ENCODE results near the gene RPS6KA5. TPM values are rescaled to one million over a fixed set of nuclear protein-coding genes. Genes with fewer than 3 reads are reported as not detected.
"Not testable (repeated sequence)": the region's sequence is repeated elsewhere in the genome, so short reads cannot be mapped to it uniquely, and the experiment has no call there.

Gene RPS6KA5
- total RNA-seq, 2 donors from 2014 or later = 3.3 to 5.1 TPM

- H3K4me3 Mint-ChIP-seq = no peak overlapping the region
- H3K27ac Mint-ChIP-seq = no peak overlapping the region
- H3K27me3 Mint-ChIP-seq (ENCODE audit: insufficient read depth) = no peaks in the 10 kb centered on the region
- TF ChIP-seq CTCF (conservative IDR thresholded peaks at IDR 0.05) = no peak
- Histone ChIP-seq H3K4me1 (ENCODE audit: control insufficient read depth, insufficient read depth, low read length) (no peaks in the 10 kb centered on the region), H3K36me3 (ENCODE audit: control insufficient read depth, insufficient read depth, low read length) (no peaks in the 10 kb centered on the region), H3K9ac (ENCODE audit: extremely low read depth, low read length, poor library complexity, severe bottlenecking) (no peak overlapping the region), H3K9me3 (ENCODE audit: control insufficient read depth, low read length) (peaks cover 13% of the 10 kb centered on the region), H3K4me3 (ENCODE audit: low read length) (no peak overlapping the region), H3K27ac (ENCODE audit: low read depth, low read length) (no peak overlapping the region), H3K27me3 (ENCODE audit: control insufficient read depth, insufficient read depth, low read length, poor library complexity, severe bottlenecking) (no peaks in the 10 kb centered on the region)
- peaks cover 27% of the 10 kb centered on the region for H3K36me3 Mint-ChIP-seq (ENCODE audit: low read depth)
- no peak for DNase-seq
- 94 to 98% methylated on average over 5 of the region's 5 CpGs for WGBS, 2 experiments (ENCODE audit: insufficient coverage in 1 of 2, insufficient read length in 1 of 2)
- peaks cover 42% of the 10 kb centered on the region for H3K9me3 Mint-ChIP-seq
- H3K4me1 Mint-ChIP-seq = no peaks in the 10 kb centered on the region
These were observed 120.0 kb downstream of the RPS6KA5 start for GRCh38 chr14:90940318-90940962.

GRCh38 chr14:90939252-90939795, 121.1 kb downstream of the RPS6KA5 start:
- H3K36me3 Mint-ChIP-seq (ENCODE audit: low read depth) = peaks cover 27% of the 10 kb centered on the region
- not testable (repeated sequence) for H3K27me3 Mint-ChIP-seq (ENCODE audit: insufficient read depth)

GRCh38 chr14:90938615-90939014, 121.8 kb downstream of the RPS6KA5 start:
- Histone ChIP-seq H3K27me3 (ENCODE audit: control insufficient read depth, insufficient read depth, low read length, poor library complexity, severe bottlenecking) (no peaks in the 10 kb centered on the region), H3K9me3 (ENCODE audit: control insufficient read depth, low read length) (peaks cover 13% of the 10 kb centered on the region), H3K27ac (ENCODE audit: low read depth, low read length) (no peak overlapping the region), H3K36me3 (ENCODE audit: control insufficient read depth, insufficient read depth, low read length) (no peaks in the 10 kb centered on the region), H3K4me3 (ENCODE audit: low read length) (no peak overlapping the region), H3K4me1 (ENCODE audit: control insufficient read depth, insufficient read depth, low read length) (no peaks in the 10 kb centered on the region), H3K9ac (ENCODE audit: extremely low read depth, low read length, poor library complexity, severe bottlenecking) (no peak overlapping the region)
- Mint-ChIP-seq H3K4me1 (no peaks in the 10 kb centered on the region), H3K27ac (no peak overlapping the region), H3K9me3 (peaks cover 42% of the 10 kb centered on the region), H3K27me3 (ENCODE audit: insufficient read depth) (no peaks in the 10 kb centered on the region), H3K36me3 (ENCODE audit: low read depth) (peaks cover 27% of the 10 kb centered on the region), H3K4me3 (no peak overlapping the region)
- 83 to 100% methylated on average over 1 to 2 of the region's 2 CpGs for WGBS, 2 experiments (ENCODE audit: insufficient coverage in 1 of 2, insufficient read length in 1 of 2)
- TF ChIP-seq CTCF (conservative IDR thresholded peaks at IDR 0.05) = no peak
- no peak for DNase-seq

More at GRCh38 chr14:90939252-90939795, 121.1 kb downstream of the RPS6KA5 start:
- 93% methylated on average over 3 of the region's 4 CpGs; no CpG with 5 or more reads in 1 of the 2 experiments for WGBS, 2 experiments (ENCODE audit: insufficient coverage in 1 of 2, insufficient read length in 1 of 2)
- not testable (repeated sequence) for H3K4me3 Mint-ChIP-seq; H3K4me1 Mint-ChIP-seq; H3K36me3 ChIP-seq (ENCODE audit: control insufficient read depth, insufficient read depth, low read length); DNase-seq; H3K4me3 ChIP-seq (ENCODE audit: low read length); H3K27me3 ChIP-seq (ENCODE audit: control insufficient read depth, insufficient read depth, low read length, poor library complexity, severe bottlenecking); H3K9ac ChIP-seq (ENCODE audit: extremely low read depth, low read length, poor library complexity, severe bottlenecking); H3K27ac Mint-ChIP-seq; H3K27ac ChIP-seq (ENCODE audit: low read depth, low read length); H3K4me1 ChIP-seq (ENCODE audit: control insufficient read depth, insufficient read depth, low read length)
- H3K9me3 ChIP-seq (ENCODE audit: control insufficient read depth, low read length) = peaks cover 13% of the 10 kb centered on the region
- H3K9me3 Mint-ChIP-seq = peaks cover 42% of the 10 kb centered on the region

Measured in endodermal cell (in vitro differentiated cells).